SK-N-SH (cell line): ENCODE measurements around the gene TUBA1B. TPM values are rescaled to one million over a fixed set of nuclear protein-coding genes. Genes with fewer than 3 reads are reported as not detected.

Experiments used
- CTCF ChIA-PET: fragments of 300-600, 350-600 bp; formaldehyde crosslinking; extraction: SDS; loops from one replicate; lab custom pipeline; 2021; lab: Yijun Ruan, JAX
- POLR2A ChIA-PET: fragments of 350-600 bp; sonication (Branson Sonifier 250); formaldehyde crosslinking; extraction: SDS; loops from one replicate; lab custom pipeline; 2020; ENCODE audit warnings: antibody characterized with exemption, inconsistent platforms; lab: Yijun Ruan, JAX
- DNase-seq: peaks from one replicate; pipeline ENCODE4 v3.0.0; 2012
- H2AFZ ChIP-seq: fragments of 200-600 bp; sonication (generic); 2 replicates; pipeline ENCODE4 v1.8.1; 2016; ENCODE audit warnings: antibody characterized with exemption, mild to moderate bottlenecking, low read depth
- H3F3A ChIP-seq: fragments of 200-600 bp; sonication (generic); replicated peaks from 2 replicates; pipeline ENCODE3; 2016; ENCODE audit warnings: antibody characterized with exemption, mild to moderate bottlenecking; ENCODE audit not compliant: insufficient read depth
- H3K27ac ChIP-seq, 2 experiments: fragments of 200-500 bp in 1 of 2; fragments of 200-600 bp in 1 of 2; sonication (Bioruptor generic) in 1 of 2; sonication (generic), shearing (Covaris generic) in 1 of 2; 2 replicates each; pipeline versions ENCODE4 v1.5.1 to v1.6.1; 2014 to 2016; ENCODE audit warnings: low read depth in 2 of 2, inconsistent platforms in 1 of 2, low read length in 1 of 2, mild to moderate bottlenecking in 1 of 2, mixed read lengths in 1 of 2
- H3K27me3 ChIP-seq: fragments of 200-600 bp; sonication (generic), shearing (Covaris generic); 2 replicates; pipeline ENCODE4 v1.6.1; 2016; ENCODE audit warnings: mixed run types; ENCODE audit not compliant: insufficient read depth
- H3K36me3 ChIP-seq, 2 experiments: fragments of 200-500 bp in 1 of 2; fragments of 200-600 bp in 1 of 2; sonication (Bioruptor generic) in 1 of 2; sonication (generic) in 1 of 2; replicated peaks in 1 of 2; 2 replicates each; pipeline versions ENCODE3 to v1.5.1; 2014 to 2016; ENCODE audit warnings: low read length in 1 of 2, mild to moderate bottlenecking in 1 of 2; ENCODE audit not compliant: insufficient read depth in 2 of 2, control insufficient read depth in 1 of 2
- H3K4me1 ChIP-seq, 2 experiments: fragments of 200-500 bp in 1 of 2; fragments of 200-600 bp in 1 of 2; sonication (Bioruptor generic) in 1 of 2; sonication (generic), shearing (Covaris generic) in 1 of 2; 2 replicates each; pipeline versions ENCODE4 v1.5.1 to v1.6.1; 2014 to 2016; ENCODE audit warnings: low read depth in 1 of 2, low read length in 1 of 2, mixed run types in 1 of 2; ENCODE audit not compliant: insufficient read depth in 2 of 2, control insufficient read depth in 1 of 2
- H3K4me2 ChIP-seq: fragments of 200-600 bp; sonication (generic), shearing (Covaris generic); 2 replicates; pipeline ENCODE4 v1.6.1; 2017; ENCODE audit warnings: mixed run types
- H3K4me3 ChIP-seq, 2 experiments: fragments of 200-500 bp in 1 of 2; fragments of 200-600 bp in 1 of 2; sonication (Bioruptor generic) in 1 of 2; sonication (generic), shearing (Covaris generic) in 1 of 2; 2 replicates each; pipeline versions ENCODE4 v1.5.1 to v1.8.1; 2014 to 2016; ENCODE audit warnings: low read depth in 2 of 2, inconsistent platforms in 1 of 2, low read length in 1 of 2, mild to moderate bottlenecking in 1 of 2, mixed read lengths in 1 of 2, moderate library complexity in 1 of 2
- H3K79me2 ChIP-seq: fragments of 200-600 bp; sonication (generic); 2 replicates; pipeline ENCODE4 v1.8.1; 2017; ENCODE audit warnings: mild to moderate bottlenecking; ENCODE audit not compliant: insufficient read depth
- H3K9ac ChIP-seq: fragments of 200-600 bp; sonication (generic); 2 replicates; pipeline ENCODE4 v1.6.1; 2017; ENCODE audit warnings: mixed run types
- H3K9me2 ChIP-seq: fragments of 200-600 bp; sonication (generic); 2 replicates; pipeline ENCODE4 v1.6.1; 2017; ENCODE audit warnings: mixed run types
- H3K9me3 ChIP-seq: fragments of 200-600 bp; sonication (generic); 2 replicates; pipeline ENCODE4 v1.6.1; 2017; ENCODE audit warnings: mixed run types, mild to moderate bottlenecking, moderate library complexity
- H4K20me1 ChIP-seq: fragments of 200-600 bp; sonication (generic); 2 replicates; pipeline ENCODE4 v1.6.1; 2017; ENCODE audit warnings: mild to moderate bottlenecking, mixed run types; ENCODE audit not compliant: insufficient read depth
- CHD2 ChIP-seq: fragments of 150-350 bp; IDR thresholded peaks from 2 replicates; pipeline ENCODE4 v1.6.1; 2018; ENCODE audit warnings: low read length; ENCODE audit not compliant: partially characterized antibody
- CTCF ChIP-seq: fragments of 200-600 bp; sonication (generic); IDR thresholded peaks from 2 replicates; pipeline ENCODE4 v1.6.1; 2017; ENCODE audit warnings: antibody characterized with exemption, mild to moderate bottlenecking, moderate library complexity
- ELF1 ChIP-seq: IDR thresholded peaks from 2 replicates; pipeline ENCODE4 v1.4.0; 2012
- EP300 ChIP-seq, 2 experiments: IDR thresholded peaks; 2 replicates each; pipeline versions ENCODE4 v1.4.0 to v1.6.1; 2012; ENCODE audit warnings: borderline replicate concordance in 1 of 2, low read depth in 1 of 2, low read length in 1 of 2
- EZH2phosphoT487 ChIP-seq: fragments of 200-600 bp; sonication (generic); IDR thresholded peaks from 2 replicates; pipeline ENCODE4 v1.6.1; 2017; ENCODE audit warnings: low read depth, mixed run types, mild to moderate bottlenecking, antibody characterized with exemption, moderate library complexity, borderline replicate concordance
- FOSL2 ChIP-seq: IDR thresholded peaks from 2 replicates; pipeline ENCODE4 v1.4.0; 2012; ENCODE audit warnings: low read depth, mild to moderate bottlenecking, moderate library complexity, borderline replicate concordance
- FOXJ3 ChIP-seq: sonication (generic); formaldehyde crosslinking; IDR thresholded peaks from 2 replicates; pipeline ENCODE4 v1.5.1; 2020; ENCODE audit warnings: mild to moderate bottlenecking, missing genetic modification reagents
- GABPA ChIP-seq: IDR thresholded peaks from 2 replicates; pipeline ENCODE4 v1.4.0; 2012; ENCODE audit warnings: low read depth, mild to moderate bottlenecking
- GATA2 ChIP-seq: sonication (generic); formaldehyde crosslinking; IDR thresholded peaks from 2 replicates; pipeline ENCODE4 v1.5.0; 2020; ENCODE audit warnings: mild to moderate bottlenecking, missing genetic modification reagents
- MEF2A ChIP-seq: IDR thresholded peaks from 2 replicates; pipeline ENCODE4 v1.4.0; 2012; ENCODE audit warnings: low read depth, borderline replicate concordance
- MXI1 ChIP-seq: IDR thresholded peaks from 2 replicates; pipeline ENCODE4 v1.6.1; 2012; ENCODE audit warnings: mild to moderate bottlenecking, low read depth, low read length, improper control_type of control experiment
- NFIC ChIP-seq: IDR thresholded peaks from 2 replicates; pipeline ENCODE4 v1.4.0; 2012; ENCODE audit warnings: borderline replicate concordance
- PBX3 ChIP-seq: IDR thresholded peaks from 2 replicates; pipeline ENCODE4; 2012
- POLR2AphosphoS5 ChIP-seq: IDR thresholded peaks from 2 replicates; pipeline ENCODE4 v1.6.1; 2012; ENCODE audit warnings: low read depth, low read length
- RAD21 ChIP-seq: IDR thresholded peaks from 2 replicates; pipeline ENCODE4 v1.6.1; 2012; ENCODE audit warnings: mild to moderate bottlenecking, low read length
- SMC3 ChIP-seq: IDR thresholded peaks from 2 replicates; pipeline ENCODE4 v1.6.1; 2012; ENCODE audit warnings: low read depth, low read length, improper control_type of control experiment
- TEAD4 ChIP-seq: IDR thresholded peaks from 2 replicates; pipeline ENCODE4 v1.4.0; 2012; ENCODE audit warnings: mild to moderate bottlenecking, borderline replicate concordance; ENCODE audit not compliant: insufficient read depth
- YY1 ChIP-seq: IDR thresholded peaks from 2 replicates; pipeline ENCODE4 v1.4.0; 2012; ENCODE audit warnings: low read depth, mild to moderate bottlenecking
- ZBTB33 ChIP-seq: IDR thresholded peaks from 2 replicates; pipeline ENCODE4 v1.4.0; 2012; ENCODE audit warnings: low read depth, borderline replicate concordance
- WGBS: methylation state at CpG from one replicate; pipeline ENCODE4 v1.1.6; 2017; ENCODE audit warnings: low lambda C conversion rate; 5-methylcytosine and 5-hydroxymethylcytosine counted together
- polyA plus RNA-seq, 3 experiments: library from polyadenylated mRNA; depleted of rRNA; stranded (reverse); fragments of >200 nt; gene quantifications; 2 replicates each; pipeline ENCODE4 v1.2.3, GENCODE V29; 2012
- TF ChIP-seq, protein P1 (sequence below): fragments of 150-350 bp; IDR thresholded peaks from 2 replicates; pipeline ENCODE4 v1.6.1; 2016; ENCODE audit warnings: mild to moderate bottlenecking, low read depth, low read length
- TF ChIP-seq, protein P2 (sequence below): IDR thresholded peaks from 2 replicates; pipeline ENCODE4 v1.6.1; 2012; ENCODE audit warnings: mild to moderate bottlenecking, low read depth, low read length, moderate library complexity

The TUBA1B gene
- polyA plus RNA-seq, 1 of the 3 experiments (the other 2 are of a cell fraction): 2,454 TPM

GRCh38 chr12:49092086-49092815 lies 38.9 kb downstream of the TUBA1B start:
- ChIA-PET POLR2A (interaction anchor here (0.5 to 1.3 kb wide), 4 partner anchors 13 to 96 kb away, joined by 3 to 7 read pairs (median 3); partner anchors contain the start of gene TUBA1B), CTCF (interaction anchor here (0.5 to 25.0 kb wide), 32 partner anchors 8 to 614 kb away, joined by 3 to 315 read pairs (median 4); partner anchors contain the start of genes LMBR1L, RHEBL1 and TUBA1B)
- Histone ChIP-seq H3K9me2 (no peaks in the 10 kb centered on the region), H3F3A (peaks cover 3% of the 10 kb centered on the region), H3K27me3 (peaks cover 12% of the 10 kb centered on the region; the same call in 1 of the 2 replicates), H3K4me3 (peak overlapping the region; percentile 20 to 48; a peak in 1 of 4 replicates), H3K36me3 (peaks cover 3 to 9% of the 10 kb centered on the region in 2 experiments), H3K9me3 (no peaks in the 10 kb centered on the region), H3K4me1 (peaks cover 0 to 37% of the 10 kb centered on the region in 2 experiments; a peak in 1 of 4 replicates), H2AFZ (peak overlapping the region; percentile 68; the same call in 1 of the 2 replicates), H3K9ac (no peak overlapping the region), H4K20me1 (no peaks in the 10 kb centered on the region), H3K4me2 (peak overlapping the region; percentile 75), H3K27ac (no peak overlapping the region), H3K79me2 (no peaks in the 10 kb centered on the region)
- WGBS: 18% methylated on average over 20 of the region's 32 CpGs
- peak; percentile 77 for DNase-seq
- TF ChIP-seq ELF1 (no peak), GABPA (no peak), SMC3 (0 out of 2 replicates have a peak, but pooled peaks have one; percentile 12), YY1 (no peak), NFIC (no peak), TEAD4 (no peak), GATA2 (CRISPR knock-in tag) (0 out of 2 replicates have a peak, but pooled peaks have one; percentile 27), EP300 (IDR thresholded peaks at IDR 0.05; ENCODE audit: borderline replicate concordance in 1 of 2, low read depth in 1 of 2, low read length in 1 of 2) (no peak), MEF2A (no peak), FOXJ3 (CRISPR knock-in tag) (no peak), RAD21 (peak; percentile 51), POLR2AphosphoS5 (no peak), FOSL2 (no peak), MXI1 (no peak), PBX3 (no peak), CHD2 (no peak), ZBTB33 (no peak), CTCF (peak; percentile 53), EZH2phosphoT487 (no peak)
- TF ChIP-seq, protein P1, sequence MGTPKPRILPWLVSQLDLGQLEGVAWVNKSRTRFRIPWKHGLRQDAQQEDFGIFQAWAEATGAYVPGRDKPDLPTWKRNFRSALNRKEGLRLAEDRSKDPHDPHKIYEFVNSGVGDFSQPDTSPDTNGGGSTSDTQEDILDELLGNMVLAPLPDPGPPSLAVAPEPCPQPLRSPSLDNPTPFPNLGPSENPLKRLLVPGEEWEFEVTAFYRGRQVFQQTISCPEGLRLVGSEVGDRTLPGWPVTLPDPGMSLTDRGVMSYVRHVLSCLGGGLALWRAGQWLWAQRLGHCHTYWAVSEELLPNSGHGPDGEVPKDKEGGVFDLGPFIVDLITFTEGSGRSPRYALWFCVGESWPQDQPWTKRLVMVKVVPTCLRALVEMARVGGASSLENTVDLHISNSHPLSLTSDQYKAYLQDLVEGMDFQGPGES: no peak
- TF ChIP-seq, protein P2, sequence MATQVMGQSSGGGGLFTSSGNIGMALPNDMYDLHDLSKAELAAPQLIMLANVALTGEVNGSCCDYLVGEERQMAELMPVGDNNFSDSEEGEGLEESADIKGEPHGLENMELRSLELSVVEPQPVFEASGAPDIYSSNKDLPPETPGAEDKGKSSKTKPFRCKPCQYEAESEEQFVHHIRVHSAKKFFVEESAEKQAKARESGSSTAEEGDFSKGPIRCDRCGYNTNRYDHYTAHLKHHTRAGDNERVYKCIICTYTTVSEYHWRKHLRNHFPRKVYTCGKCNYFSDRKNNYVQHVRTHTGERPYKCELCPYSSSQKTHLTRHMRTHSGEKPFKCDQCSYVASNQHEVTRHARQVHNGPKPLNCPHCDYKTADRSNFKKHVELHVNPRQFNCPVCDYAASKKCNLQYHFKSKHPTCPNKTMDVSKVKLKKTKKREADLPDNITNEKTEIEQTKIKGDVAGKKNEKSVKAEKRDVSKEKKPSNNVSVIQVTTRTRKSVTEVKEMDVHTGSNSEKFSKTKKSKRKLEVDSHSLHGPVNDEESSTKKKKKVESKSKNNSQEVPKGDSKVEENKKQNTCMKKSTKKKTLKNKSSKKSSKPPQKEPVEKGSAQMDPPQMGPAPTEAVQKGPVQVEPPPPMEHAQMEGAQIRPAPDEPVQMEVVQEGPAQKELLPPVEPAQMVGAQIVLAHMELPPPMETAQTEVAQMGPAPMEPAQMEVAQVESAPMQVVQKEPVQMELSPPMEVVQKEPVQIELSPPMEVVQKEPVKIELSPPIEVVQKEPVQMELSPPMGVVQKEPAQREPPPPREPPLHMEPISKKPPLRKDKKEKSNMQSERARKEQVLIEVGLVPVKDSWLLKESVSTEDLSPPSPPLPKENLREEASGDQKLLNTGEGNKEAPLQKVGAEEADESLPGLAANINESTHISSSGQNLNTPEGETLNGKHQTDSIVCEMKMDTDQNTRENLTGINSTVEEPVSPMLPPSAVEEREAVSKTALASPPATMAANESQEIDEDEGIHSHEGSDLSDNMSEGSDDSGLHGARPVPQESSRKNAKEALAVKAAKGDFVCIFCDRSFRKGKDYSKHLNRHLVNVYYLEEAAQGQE: no peak
- TF ChIP-seq, all 33 proteins: peak for 4
